Natural killer cell treated with Interleukin-12 subunit alpha and Interleukin-12 subunit beta and Interleukin-15 and Interleukin-18, amount 100 ng/mL, for 72 hours (primary cell): ENCODE measurements around the gene CAPG. TPM values are rescaled to one million over a fixed set of nuclear protein-coding genes. Genes with fewer than 3 reads are reported as not detected.
"Not testable (repeated sequence)": the region's sequence is repeated elsewhere in the genome, so short reads cannot be mapped to it uniquely, and the experiment has no call there.

Experiments
- ATAC-seq, 2 donors: fragments of 150-1000 bp; cut with Tn5 transposase in 1 of 2; sonication (Bioruptor Pico), chemical (Tn5 transposase) in 1 of 2; 2 replicates each; pipeline ENCODE4 v1.10.0; 2021
- DNase-seq: peaks from one replicate; pipeline ENCODE4 v3.0.0; 2022; ENCODE audit warnings: low spot score
- H3K27ac Mint-ChIP-seq, 2 donors: 1 replicate in 1 of 2; 2 replicates in 1 of 2; pipeline ENCODE4 v1.8.0; 2022; ENCODE audit warnings: mixed read lengths in 2 of 2, mild to moderate bottlenecking in 1 of 2, moderate library complexity in 1 of 2
- H3K27me3 Mint-ChIP-seq, 2 donors: 1 replicate in 1 of 2; 2 replicates in 1 of 2; pipeline ENCODE4 v1.8.0; 2022; ENCODE audit warnings: mixed read lengths in 2 of 2
- H3K36me3 Mint-ChIP-seq: one replicate; pipeline ENCODE4 v1.8.0; 2022; ENCODE audit warnings: mixed read lengths
- H3K4me1 Mint-ChIP-seq, 2 donors: 1 replicate in 1 of 2; 2 replicates in 1 of 2; pipeline ENCODE4 v1.8.0; 2022; ENCODE audit warnings: low read depth in 2 of 2, mixed read lengths in 2 of 2, mild to moderate bottlenecking in 1 of 2
- H3K4me3 Mint-ChIP-seq: one replicate; pipeline ENCODE4 v1.8.0; 2022; ENCODE audit warnings: mixed read lengths
- H3K9me3 Mint-ChIP-seq: 2 replicates; pipeline ENCODE4 v1.8.0; 2022; ENCODE audit warnings: mixed read lengths
- total RNA-seq, 2 donors: library from RNA; stranded (reverse); gene quantifications; one replicate each; pipeline ENCODE4 v1.2.3, GENCODE V29; 2022

Gene CAPG
- total RNA-seq, 2 donors from 2014 or later, result 8.4 to 12.9 TPM

GRCh38 chr2:85367180-85367579 is 43.0 kb downstream of the CAPG start:
- Mint-ChIP-seq H3K4me3 (no peak overlapping the region), H3K27me3 (no peaks in the 10 kb centered on the region), H3K4me1 (no peaks in the 10 kb centered on the region), H3K36me3 (peaks cover 5% of the 10 kb centered on the region), H3K9me3 (no peaks in the 10 kb centered on the region), H3K27ac (no peak overlapping the region)
- ATAC-seq, result no peak
- no peak for DNase-seq

GRCh38 chr2:85362653-85363387 is 47.3 kb downstream of the CAPG start:
- H3K4me3 Mint-ChIP-seq, H3K9me3 Mint-ChIP-seq, H3K27ac Mint-ChIP-seq, H3K27me3 Mint-ChIP-seq, H3K36me3 Mint-ChIP-seq, ATAC-seq, H3K4me1 Mint-ChIP-seq, DNase-seq: not testable (repeated sequence)

- Mint-ChIP-seq H3K4me3 (no peak overlapping the region), H3K27ac (no peak overlapping the region), H3K36me3 (peaks cover 10% of the 10 kb centered on the region), H3K9me3 (no peaks in the 10 kb centered on the region), H3K4me1 (peaks cover 28 to 31% of the 10 kb centered on the region in 2 donors), H3K27me3 (no peaks in the 10 kb centered on the region)
- DNase-seq (no peak), ATAC-seq (no peak)
Observed at GRCh38 chr2:85357736-85358135, 52.4 kb downstream of the CAPG start.

GRCh38 chr2:85356186-85356585 is 54.0 kb downstream of the CAPG start:
- Mint-ChIP-seq H3K4me1 (peaks cover 28 to 32% of the 10 kb centered on the region in 2 donors), H3K4me3 (no peak overlapping the region), H3K9me3 (no peaks in the 10 kb centered on the region), H3K36me3 (peaks cover 10% of the 10 kb centered on the region), H3K27ac (no peak overlapping the region), H3K27me3 (no peaks in the 10 kb centered on the region)
- ATAC-seq (no peak), DNase-seq (no peak)

GRCh38 chr2:85355521-85355920 is 54.6 kb downstream of the CAPG start:
- H3K4me3 Mint-ChIP-seq, result peak overlapping the region; percentile 99
- H3K27ac Mint-ChIP-seq, result peak overlapping the region; percentile 91 to 97
- H3K27me3 Mint-ChIP-seq, result no peaks in the 10 kb centered on the region
- no peak for DNase-seq
- ATAC-seq, result no peak
- H3K4me1 Mint-ChIP-seq, result peaks cover 28 to 32% of the 10 kb centered on the region in 2 donors
- H3K36me3 Mint-ChIP-seq, result peaks cover 10% of the 10 kb centered on the region
- no peaks in the 10 kb centered on the region for H3K9me3 Mint-ChIP-seq

GRCh38 chr2:85355073-85355410 is 55.1 kb downstream of the CAPG start:
- no peaks in the 10 kb centered on the region for H3K27me3 Mint-ChIP-seq
- H3K27ac Mint-ChIP-seq, result peak overlapping the region; percentile 91 to 97
- no peaks in the 10 kb centered on the region for H3K9me3 Mint-ChIP-seq
- peaks cover 10% of the 10 kb centered on the region for H3K36me3 Mint-ChIP-seq
- H3K4me3 Mint-ChIP-seq, result peak overlapping the region; percentile 99
- DNase-seq, result no peak
- H3K4me1 Mint-ChIP-seq, result peaks cover 28 to 32% of the 10 kb centered on the region in 2 donors
- ATAC-seq, result no peak

- H3K27ac Mint-ChIP-seq, result peak within 1 kb of the TSS; percentile 91 to 97
- peaks cover 10% of the 10 kb centered on the region for H3K36me3 Mint-ChIP-seq
- H3K27me3 Mint-ChIP-seq, result no peaks in the 10 kb centered on the region
- DNase-seq (peak; percentile 97), ATAC-seq (peak; percentile 99 to 100)
- peaks cover 25 to 32% of the 10 kb centered on the region in 2 donors for H3K4me1 Mint-ChIP-seq
- no peaks in the 10 kb centered on the region for H3K9me3 Mint-ChIP-seq
- H3K4me3 Mint-ChIP-seq, result peak within 1 kb of the TSS; percentile 99
Observed at GRCh38 chr2:85354286-85355072, 55.7 kb downstream of the CAPG start, which contains the start of the genes ELMOD3 and RETSAT. ELMOD3 (plus strand) TSS chr2:85354769; CDS start chr2:85357199, 2,430 bp downstream. RETSAT (minus strand) TSS chr2:85354528; CDS start chr2:85354507, 21 bp downstream.

- ATAC-seq (peak; percentile 1), DNase-seq (no peak)
- Mint-ChIP-seq H3K4me1 (peaks cover 23 to 32% of the 10 kb centered on the region in 2 donors), H3K27me3 (no peaks in the 10 kb centered on the region), H3K36me3 (peaks cover 10% of the 10 kb centered on the region), H3K9me3 (no peaks in the 10 kb centered on the region), H3K27ac (peak overlapping the region; percentile 91 to 97), H3K4me3 (peak overlapping the region; percentile 99)
Observed at GRCh38 chr2:85353876-85354285, 56.3 kb downstream of the CAPG start.

GRCh38 chr2:85347599-85347998 is 62.6 kb downstream of the CAPG start:
- Mint-ChIP-seq H3K4me3 (no peak overlapping the region), H3K4me1 (no peaks in the 10 kb centered on the region), H3K27ac (no peak overlapping the region), H3K27me3 (no peaks in the 10 kb centered on the region), H3K9me3 (no peaks in the 10 kb centered on the region), H3K36me3 (peaks cover 6% of the 10 kb centered on the region)
- DNase-seq, result no peak
- ATAC-seq, result no peak

Other genes starting within 250 kb of the CAPG start
- 100 to 1,000 TPM; 133 to 174 TPM for gene TGOLN2, start 82.4 kb downstream of the CAPG start, total RNA-seq
- 10 to 100 TPM; 25.5 to 32.7 TPM for gene RETSAT, start 55.8 kb downstream of the CAPG start, total RNA-seq
- gene ELMOD3, start 55.6 kb downstream of the CAPG start, total RNA-seq, result 10 to 100 TPM; 19.8 to 19.9 TPM
- gene SH2D6, start 8.3 kb upstream of the CAPG start, total RNA-seq, result under 1 TPM; 0.24 to 0.81 TPM
- gene MAT2A, start 128.8 kb upstream of the CAPG start, total RNA-seq, result 100 to 1,000 TPM; 246 to 503 TPM
- gene GGCX, start 151.1 kb upstream of the CAPG start, total RNA-seq, result 10 to 100 TPM; 24.9 to 37.1 TPM
- 100 to 1,000 TPM in 1 of 2 donors, 10 to 100 TPM in 1; 83.2 to 160 TPM for gene VAMP8, start 167.2 kb upstream of the CAPG start, total RNA-seq
- gene VAMP5, start 174.1 kb upstream of the CAPG start, total RNA-seq, result 10 to 100 TPM; 30.5 to 50.7 TPM
- gene RNF181, start 185.4 kb upstream of the CAPG start, total RNA-seq, result 100 to 1,000 TPM; 116 to 149 TPM
- gene TMEM150A, start 192.3 kb upstream of the CAPG start, total RNA-seq, result 1 to 10 TPM; 4.7 to 6.4 TPM
- 10 to 100 TPM; 29.1 to 29.2 TPM for gene C2orf68, start 201.7 kb upstream of the CAPG start, total RNA-seq
- gene USP39, start 205.8 kb upstream of the CAPG start, total RNA-seq, result 100 to 1,000 TPM in 1 of 2 donors, 10 to 100 TPM in 1; 72.9 to 107 TPM